Gastrocnemius medialis (tissue), 4 donors: ENCODE results near the gene GPD1.

Source experiments
- CTCF ChIP-seq, 5 experiments: fragments of 450-650 bp in 3 of 5; fragments of 200-600 bp in 2 of 5; sonication (generic) in 2 of 5; IDR thresholded peaks in 4 of 5; conservative IDR thresholded peaks in 1 of 5; 1 replicate in 4 of 5; 2 replicates in 1 of 5; pipeline ENCODE4 v1.5.1; 2016 to 2019; ENCODE audit warnings: antibody characterized with exemption in 5 of 5, mild to moderate bottlenecking in 3 of 5, moderate library complexity in 3 of 5
- POLR2A ChIP-seq, 2 donors: fragments of 450-650 bp; IDR thresholded peaks; one replicate each; pipeline ENCODE4 v1.6.1; 2017; ENCODE audit warnings: antibody characterized with exemption in 2 of 2, mild to moderate bottlenecking in 2 of 2, moderate library complexity in 2 of 2

- TF ChIP-seq CTCF (IDR thresholded peaks at IDR 0.05 in 4 of 5, conservative IDR thresholded peaks at IDR 0.05 in 1 of 5) (no peak), POLR2A (IDR thresholded peaks at IDR 0.05) (no peak)
These were observed 4.4 kb upstream of the GPD1 start for GRCh38 chr12:50099302-50100008.
